ENCODE measurements around the gene PLXND1.

DNA sequence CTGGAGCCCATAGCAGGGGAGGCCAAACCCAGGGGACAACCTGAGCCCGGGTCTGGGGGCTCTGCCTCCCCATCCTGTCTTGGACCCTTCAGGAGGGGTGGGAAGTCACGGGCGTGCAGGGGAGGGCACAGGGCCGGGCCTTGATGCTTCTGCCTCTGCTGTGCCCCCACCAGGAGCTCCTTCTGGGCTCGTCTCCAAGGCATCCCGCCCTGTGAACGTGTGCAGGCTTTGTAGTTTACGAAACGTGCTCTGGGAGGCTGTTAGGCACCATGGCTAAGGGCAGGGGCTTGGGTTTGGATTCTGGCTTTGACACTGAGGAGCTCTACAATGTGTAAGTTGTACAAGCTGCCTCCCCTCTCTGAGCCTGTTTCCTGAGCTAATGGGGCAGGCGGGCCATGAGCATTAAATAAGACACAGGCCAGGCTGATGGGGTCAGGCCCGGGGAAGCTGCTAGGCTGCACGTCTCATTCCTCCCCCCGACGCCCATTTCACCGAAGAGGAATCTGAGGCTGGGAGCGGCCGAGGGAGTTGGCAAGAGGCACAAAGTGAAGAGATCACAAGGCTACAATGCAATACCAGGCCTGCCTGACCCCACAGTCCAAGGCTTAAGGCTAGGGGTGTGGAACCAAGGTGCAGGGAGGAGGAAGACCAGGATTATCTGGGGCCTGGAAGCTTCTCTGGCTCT is 19.6 kb downstream of the PLXND1 start:
- TF ChIP-seq, protein P1, sequence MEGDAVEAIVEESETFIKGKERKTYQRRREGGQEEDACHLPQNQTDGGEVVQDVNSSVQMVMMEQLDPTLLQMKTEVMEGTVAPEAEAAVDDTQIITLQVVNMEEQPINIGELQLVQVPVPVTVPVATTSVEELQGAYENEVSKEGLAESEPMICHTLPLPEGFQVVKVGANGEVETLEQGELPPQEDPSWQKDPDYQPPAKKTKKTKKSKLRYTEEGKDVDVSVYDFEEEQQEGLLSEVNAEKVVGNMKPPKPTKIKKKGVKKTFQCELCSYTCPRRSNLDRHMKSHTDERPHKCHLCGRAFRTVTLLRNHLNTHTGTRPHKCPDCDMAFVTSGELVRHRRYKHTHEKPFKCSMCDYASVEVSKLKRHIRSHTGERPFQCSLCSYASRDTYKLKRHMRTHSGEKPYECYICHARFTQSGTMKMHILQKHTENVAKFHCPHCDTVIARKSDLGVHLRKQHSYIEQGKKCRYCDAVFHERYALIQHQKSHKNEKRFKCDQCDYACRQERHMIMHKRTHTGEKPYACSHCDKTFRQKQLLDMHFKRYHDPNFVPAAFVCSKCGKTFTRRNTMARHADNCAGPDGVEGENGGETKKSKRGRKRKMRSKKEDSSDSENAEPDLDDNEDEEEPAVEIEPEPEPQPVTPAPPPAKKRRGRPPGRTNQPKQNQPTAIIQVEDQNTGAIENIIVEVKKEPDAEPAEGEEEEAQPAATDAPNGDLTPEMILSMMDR (IDR thresholded peaks at IDR 0.05), result no peak
- no peak for TF ChIP-seq POLR2A (IDR thresholded peaks at IDR 0.05)

Data from tibial nerve (tissue), 3 donors.